CD14-positive monocyte (primary cell): ENCODE data around the gene RPL31. TPM values are rescaled to one million over a fixed set of nuclear protein-coding genes. Genes with fewer than 3 reads are reported as not detected.

ENCODE experiments used
- DNase-seq, 3 donors: peaks; one replicate each; pipeline ENCODE4 v3.0.0-alpha.2; 2011 to 2022
- H2AFZ ChIP-seq: 2 replicates; pipeline ENCODE4 v1.6.0; 2012; ENCODE audit warnings: mild to moderate bottlenecking, low read depth, low read length, inconsistent platforms; ENCODE audit not compliant: insufficient read depth, poor library complexity, severe bottlenecking
- H3K27ac ChIP-seq, 2 donors: 1 replicate in 1 of 2; 2 replicates in 1 of 2; pipeline ENCODE4 v1.5.1; 2012 to 2013; ENCODE audit warnings: low read length in 2 of 2, control low read depth in 1 of 2, inconsistent platforms in 1 of 2, low read depth in 1 of 2, mild to moderate bottlenecking in 1 of 2
- H3K27me3 ChIP-seq, 2 donors: one replicate each; pipeline versions ENCODE4 v1.6.0 to v1.6.1; 2011 to 2013; ENCODE audit warnings: low read length in 2 of 2; ENCODE audit not compliant: control insufficient read depth in 2 of 2, insufficient read depth in 2 of 2
- H3K36me3 ChIP-seq, 2 donors: replicated peaks in 1 of 2; 1 replicate in 1 of 2; 2 replicates in 1 of 2; pipeline versions ENCODE4 v1.5.1 to v1.6.1; 2012 to 2013; ENCODE audit warnings: low read length in 2 of 2, control low read depth in 1 of 2, inconsistent platforms in 1 of 2, mild to moderate bottlenecking in 1 of 2; ENCODE audit not compliant: insufficient read depth in 2 of 2, control insufficient read depth in 1 of 2
- H3K4me1 ChIP-seq, 2 donors: 1 replicate in 1 of 2; 2 replicates in 1 of 2; pipeline versions ENCODE4 v1.5.1 to v1.6.1; 2012 to 2013; ENCODE audit warnings: low read length in 2 of 2, control low read depth in 1 of 2, inconsistent platforms in 1 of 2, mild to moderate bottlenecking in 1 of 2, moderate library complexity in 1 of 2; ENCODE audit not compliant: insufficient read depth in 2 of 2, control insufficient read depth in 1 of 2
- H3K4me2 ChIP-seq: replicated peaks from 2 replicates; pipeline ENCODE3; 2012; ENCODE audit warnings: low read length, moderate library complexity, mild to moderate bottlenecking; ENCODE audit not compliant: poor library complexity, severe bottlenecking; ENCODE audit errors: extremely low read depth
- H3K4me3 ChIP-seq, 3 experiments: fragments of 200-600 bp in 1 of 3; sonication (generic) in 1 of 3; replicated peaks in 1 of 3; 1 replicate in 2 of 3; 2 replicates in 1 of 3; pipeline ENCODE4 v1.5.1; 2011 to 2013; ENCODE audit warnings: low read length in 3 of 3, mild to moderate bottlenecking in 3 of 3, control low read depth in 2 of 3, low read depth in 2 of 3, inconsistent platforms in 1 of 3, moderate library complexity in 1 of 3
- H3K79me2 ChIP-seq: 2 replicates; pipeline ENCODE4 v1.6.0; 2012; ENCODE audit warnings: mild to moderate bottlenecking, control low read depth, inconsistent platforms, low read length, moderate library complexity; ENCODE audit not compliant: insufficient read depth
- H3K9ac ChIP-seq: 2 replicates; pipeline ENCODE4 v1.6.0; 2017; ENCODE audit warnings: low read length, mild to moderate bottlenecking; ENCODE audit not compliant: insufficient read depth, poor library complexity, severe bottlenecking
- H3K9me3 ChIP-seq, 2 donors: replicated peaks in 1 of 2; 1 replicate in 1 of 2; 2 replicates in 1 of 2; pipeline versions ENCODE4 v1.5.1 to v1.6.1; 2012 to 2013; ENCODE audit warnings: low read length in 2 of 2, control low read depth in 1 of 2; ENCODE audit not compliant: control insufficient read depth in 1 of 2, insufficient read depth in 1 of 2
- H4K20me1 ChIP-seq: 2 replicates; pipeline ENCODE4 v1.6.0; 2012; ENCODE audit warnings: mild to moderate bottlenecking, low read length, control low read depth, moderate library complexity; ENCODE audit not compliant: insufficient read depth
- H3K27ac Mint-ChIP-seq, 7 donors: one replicate each; pipeline ENCODE4 v1.8.0; 2020; ENCODE audit warnings: mild to moderate bottlenecking in 7 of 7, mixed read lengths in 7 of 7, moderate library complexity in 6 of 7, inconsistent platforms in 2 of 7
- H3K27me3 Mint-ChIP-seq, 3 donors: one replicate each; pipeline ENCODE4 v1.8.0; 2021 to 2022; ENCODE audit warnings: low read depth in 3 of 3, mild to moderate bottlenecking in 3 of 3, mixed read lengths in 3 of 3, moderate library complexity in 3 of 3, inconsistent platforms in 1 of 3
- H3K36me3 Mint-ChIP-seq, 2 donors: one replicate each; pipeline ENCODE4 v1.8.0; 2020; ENCODE audit warnings: mixed read lengths in 2 of 2, inconsistent platforms in 1 of 2, mild to moderate bottlenecking in 1 of 2
- H3K4me1 Mint-ChIP-seq: one replicate; pipeline ENCODE4 v1.8.0; 2020; ENCODE audit warnings: mild to moderate bottlenecking, mixed read lengths
- H3K4me3 Mint-ChIP-seq, 2 donors: one replicate each; pipeline ENCODE4 v1.8.0; 2020; ENCODE audit warnings: mild to moderate bottlenecking in 2 of 2, mixed read lengths in 2 of 2, moderate library complexity in 1 of 2
- H3K9me3 Mint-ChIP-seq, 7 donors: one replicate each; pipeline ENCODE4 v1.8.0; 2020 to 2022; ENCODE audit warnings: mixed read lengths in 7 of 7, mild to moderate bottlenecking in 6 of 7, moderate library complexity in 6 of 7, inconsistent platforms in 2 of 7
- CTCF ChIP-seq: fragments of 200-600 bp; IDR thresholded peaks from one replicate; pipeline ENCODE4 v1.8.0; 2022; ENCODE audit warnings: antibody characterized with exemption, mild to moderate bottlenecking
- WGBS: methylation state at CpG from one replicate; pipeline ENCODE4 v1.1.5; 2013; ENCODE audit warnings: missing lambda C conversion rate; ENCODE audit not compliant: insufficient coverage; 5-methylcytosine and 5-hydroxymethylcytosine counted together
- intact Hi-C, 2 donors: fragments of 100-400 bp; cut with micrococcal nuclease; formaldehyde crosslinking; loops; one replicate each; pipeline versions ENCODE4 v1.15.0 to v1.15.1; 2023
- polyA plus RNA-seq, 3 donors: library from polyadenylated mRNA; depleted of rRNA in 1 of 3; unstranded in 2 of 3; stranded (reverse) in 1 of 3; fragments of 300-500 nt in 2 of 3; fragments of >200 nt in 1 of 3; fragmentation: Illumina TruSeq in 2 of 3; gene quantifications; 1 replicate in 2 of 3; 2 replicates in 1 of 3; pipeline ENCODE4 v1.2.3, GENCODE V29; 2012 to 2021

Gene RPL31
- polyA plus RNA-seq, 3 donors = 1,537 to 2,299 (median 1,998) TPM

GRCh38 chr2:101036562-101036961 lies 34.5 kb downstream of the RPL31 start:
- Histone ChIP-seq H3K79me2 (peaks cover 5% of the 10 kb centered on the region), H2AFZ (no peak overlapping the region), H3K4me3 (no peak overlapping the region), H3K27ac (no peak overlapping the region), H3K4me1 (peaks cover 33 to 35% of the 10 kb centered on the region in 2 donors), H3K27me3 (no peaks in the 10 kb centered on the region), H3K9ac (no peak overlapping the region), H3K9me3 (no peaks in the 10 kb centered on the region), H4K20me1 (peaks cover 17% of the 10 kb centered on the region), H3K4me2 (no peak overlapping the region), H3K36me3 (peaks cover 43 to 81% of the 10 kb centered on the region in 2 donors)
- H3K36me3 Mint-ChIP-seq = peaks cover 70 to 79% of the 10 kb centered on the region in 2 donors
- peak; percentile 64 for TF ChIP-seq CTCF
- peak in 1 of 3 donors; percentile 17 for DNase-seq
- intact Hi-C loops = loop anchor here in 1 of 2 donors (5.0 kb wide), 2 partner anchors 116 to 166 kb away; partner anchors contain the start of gene TBC1D8
- H3K9me3 Mint-ChIP-seq = peaks cover 0 to 2% (median 0%) of the 10 kb centered on the region in 7 donors
- H3K4me1 Mint-ChIP-seq = peaks cover 37% of the 10 kb centered on the region
- peaks cover 0 to 2% (median 0%) of the 10 kb centered on the region in 3 donors for H3K27me3 Mint-ChIP-seq
- WGBS = 100% methylated on average over 1 of the region's 2 CpGs
- H3K27ac Mint-ChIP-seq = peak overlapping the region in 1 of 7 donors; percentile 54
- H3K4me3 Mint-ChIP-seq = no peak overlapping the region

GRCh38 chr2:101037161-101037755 lies 35.2 kb downstream of the RPL31 start:
- intact Hi-C loops = loop anchor here in 1 of 2 donors (5.0 kb wide), 2 partner anchors 115 to 165 kb away; partner anchors contain the start of gene TBC1D8

More at GRCh38 chr2:101037161-101037755, 35.2 kb downstream of the RPL31 start:
- TF ChIP-seq CTCF = no peak
- Histone ChIP-seq H3K27ac (no peak overlapping the region), H3K27me3 (no peaks in the 10 kb centered on the region), H3K9me3 (no peaks in the 10 kb centered on the region), H3K36me3 (peaks cover 41 to 74% of the 10 kb centered on the region in 2 donors), H3K79me2 (peaks cover 5% of the 10 kb centered on the region), H3K9ac (no peak overlapping the region), H3K4me2 (no peak overlapping the region), H3K4me1 (peaks cover 40 to 42% of the 10 kb centered on the region in 2 donors), H2AFZ (no peak overlapping the region), H3K4me3 (no peak overlapping the region), H4K20me1 (peaks cover 13% of the 10 kb centered on the region)
- Mint-ChIP-seq H3K27ac (peak overlapping the region in 2 of 7 donors; percentile 3 to 27), H3K4me3 (no peak overlapping the region), H3K4me1 (peaks cover 44% of the 10 kb centered on the region), H3K9me3 (peaks cover 0 to 2% (median 0%) of the 10 kb centered on the region in 7 donors), H3K36me3 (peaks cover 65 to 74% of the 10 kb centered on the region in 2 donors), H3K27me3 (peaks cover 0 to 2% (median 0%) of the 10 kb centered on the region in 3 donors)
- no peak for DNase-seq
- 99% methylated on average over 13 of the region's 19 CpGs for WGBS
